ENCODE data around the gene SARS1.

The SARS1 gene

GRCh38 chr1:109261578-109261977 is 47.9 kb downstream of the SARS1 start:
- DNase-seq (ENCODE audit: low read depth in 2 of 2), result no peak

GRCh38 chr1:109262231-109263055 is 48.7 kb downstream of the SARS1 start:
- DNase-seq (ENCODE audit: low read depth in 2 of 2), result no peak

- DNase-seq (ENCODE audit: low read depth in 2 of 2), result no peak
Observed at GRCh38 chr1:109263234-109263596, 49.5 kb downstream of the SARS1 start.

GRCh38 chr1:109263597-109264378 is 50.1 kb downstream of the SARS1 start:
- peak; percentile 73 to 89 for DNase-seq (ENCODE audit: low read depth in 2 of 2)

GRCh38 chr1:109264379-109264755 is 50.6 kb downstream of the SARS1 start:
- DNase-seq (ENCODE audit: low read depth in 2 of 2), result no peak

- DNase-seq (ENCODE audit: low read depth in 2 of 2), result no peak
Observed at GRCh38 chr1:109265016-109265415, 51.3 kb downstream of the SARS1 start.

GRCh38 chr1:109265741-109266330 is 52.1 kb downstream of the SARS1 start:
- DNase-seq (ENCODE audit: low read depth in 2 of 2), result no peak

- DNase-seq (ENCODE audit: low read depth in 2 of 2), result no peak
Observed at GRCh38 chr1:109266965-109267364, 53.2 kb downstream of the SARS1 start.

GRCh38 chr1:109267743-109268300 is 54.1 kb downstream of the SARS1 start:
- no peak for DNase-seq (ENCODE audit: low read depth in 2 of 2)

GRCh38 chr1:109268431-109269211 is 54.9 kb downstream of the SARS1 start:
- no peak for DNase-seq (ENCODE audit: low read depth in 2 of 2)

- no peak for DNase-seq (ENCODE audit: low read depth in 2 of 2)
Observed at GRCh38 chr1:109269212-109269980, 55.7 kb downstream of the SARS1 start.

GRCh38 chr1:109269981-109270622 is 56.4 kb downstream of the SARS1 start:
- DNase-seq (ENCODE audit: low read depth in 2 of 2), result no peak

GRCh38 chr1:109270623-109271317 is 57.1 kb downstream of the SARS1 start:
- no peak for DNase-seq (ENCODE audit: low read depth in 2 of 2)

- DNase-seq (ENCODE audit: low read depth in 2 of 2), result no peak
Observed at GRCh38 chr1:109271458-109271857, 57.7 kb downstream of the SARS1 start.

- no peak for DNase-seq (ENCODE audit: low read depth in 2 of 2)
Observed at GRCh38 chr1:109272021-109272799, 58.5 kb downstream of the SARS1 start.

- DNase-seq (ENCODE audit: low read depth in 2 of 2), result no peak
Observed at GRCh38 chr1:109272831-109273547, 59.3 kb downstream of the SARS1 start.

- no peak for DNase-seq (ENCODE audit: low read depth in 2 of 2)
Observed at GRCh38 chr1:109273570-109274288, 60.0 kb downstream of the SARS1 start.

Data from stimulated activated CD4-positive, alpha-beta T cell treated with anti-CD3 and anti-CD28 coated beads, Interleukin-4, amount 100 ng/mL, for 48 hours (primary cell).